ENCODE measurements around the gene LGALS4.
"Not testable (repeated sequence)": the region's sequence is repeated elsewhere in the genome, so short reads cannot be mapped to it uniquely, and the experiment has no call there.

Gene LGALS4

GRCh38 chr19:38817081-38817480 is 4.3 kb upstream of the LGALS4 start:
- no peak for DNase-seq

- DNase-seq, result no peak
Observed at GRCh38 chr19:38816131-38816750, 3.5 kb upstream of the LGALS4 start.

- DNase-seq, result no peak
Observed at GRCh38 chr19:38815059-38816001, 2.6 kb upstream of the LGALS4 start.

GRCh38 chr19:38813932-38814331 is 1.2 kb upstream of the LGALS4 start:
- DNase-seq, result not testable (repeated sequence)

GRCh38 chr19:38813323-38813722 is 578 bp upstream of the LGALS4 start:
- no peak for DNase-seq

GRCh38 chr19:38812009-38812840 is 520 bp downstream of the LGALS4 start:
- DNase-seq, result no peak

GRCh38 chr19:38809592-38810252 is 3.0 kb downstream of the LGALS4 start:
- DNase-seq, result no peak

GRCh38 chr19:38808741-38809140 is 4.0 kb downstream of the LGALS4 start:
- no peak for DNase-seq

- not testable (repeated sequence) for DNase-seq
Observed at GRCh38 chr19:38807374-38808098, 5.2 kb downstream of the LGALS4 start.

- no peak for DNase-seq
Observed at GRCh38 chr19:38806371-38806770, 6.4 kb downstream of the LGALS4 start.

- no peak for DNase-seq
Observed at GRCh38 chr19:38805180-38805579, 7.6 kb downstream of the LGALS4 start.

GRCh38 chr19:38803543-38803942 is 9.2 kb downstream of the LGALS4 start:
- DNase-seq, result no peak

- DNase-seq, result no peak
Observed at GRCh38 chr19:38801359-38802095, 11.2 kb downstream of the LGALS4 start.

GRCh38 chr19:38800577-38801347 is 12.0 kb downstream of the LGALS4 start:
- DNase-seq, result no peak

- no peak for DNase-seq
Observed at GRCh38 chr19:38799104-38799503, 13.6 kb downstream of the LGALS4 start.

- DNase-seq, result not testable (repeated sequence)
Observed at GRCh38 chr19:38797781-38798180, 15.0 kb downstream of the LGALS4 start.

- DNase-seq, result no peak
Observed at GRCh38 chr19:38796154-38796553, 16.6 kb downstream of the LGALS4 start.

GRCh38 chr19:38795549-38795948 is 17.2 kb downstream of the LGALS4 start:
- DNase-seq, result no peak

GRCh38 chr19:38793671-38794070 is 19.1 kb downstream of the LGALS4 start:
- no peak for DNase-seq

- peak; percentile 89 for DNase-seq
Observed at GRCh38 chr19:38793177-38793576, 19.6 kb downstream of the LGALS4 start.

All from NCI-H1694 treated with DMSO at 0.1 percent for 48 hours (cell line).